GM19351 (cell line): ENCODE measurements around the gene MEI1.
"Not testable (repeated sequence)": the region's sequence is repeated elsewhere in the genome, so short reads cannot be mapped to it uniquely, and the experiment has no call there.

Experiments
- ATAC-seq: cut with Tn5 transposase; IDR thresholded peaks from one replicate; pipeline ENCODE4 v1.9.1; 2021; ENCODE audit warnings: mild to moderate bottlenecking, moderate library complexity; ENCODE audit not compliant: unreplicated experiment

The MEI1 gene

DNA sequence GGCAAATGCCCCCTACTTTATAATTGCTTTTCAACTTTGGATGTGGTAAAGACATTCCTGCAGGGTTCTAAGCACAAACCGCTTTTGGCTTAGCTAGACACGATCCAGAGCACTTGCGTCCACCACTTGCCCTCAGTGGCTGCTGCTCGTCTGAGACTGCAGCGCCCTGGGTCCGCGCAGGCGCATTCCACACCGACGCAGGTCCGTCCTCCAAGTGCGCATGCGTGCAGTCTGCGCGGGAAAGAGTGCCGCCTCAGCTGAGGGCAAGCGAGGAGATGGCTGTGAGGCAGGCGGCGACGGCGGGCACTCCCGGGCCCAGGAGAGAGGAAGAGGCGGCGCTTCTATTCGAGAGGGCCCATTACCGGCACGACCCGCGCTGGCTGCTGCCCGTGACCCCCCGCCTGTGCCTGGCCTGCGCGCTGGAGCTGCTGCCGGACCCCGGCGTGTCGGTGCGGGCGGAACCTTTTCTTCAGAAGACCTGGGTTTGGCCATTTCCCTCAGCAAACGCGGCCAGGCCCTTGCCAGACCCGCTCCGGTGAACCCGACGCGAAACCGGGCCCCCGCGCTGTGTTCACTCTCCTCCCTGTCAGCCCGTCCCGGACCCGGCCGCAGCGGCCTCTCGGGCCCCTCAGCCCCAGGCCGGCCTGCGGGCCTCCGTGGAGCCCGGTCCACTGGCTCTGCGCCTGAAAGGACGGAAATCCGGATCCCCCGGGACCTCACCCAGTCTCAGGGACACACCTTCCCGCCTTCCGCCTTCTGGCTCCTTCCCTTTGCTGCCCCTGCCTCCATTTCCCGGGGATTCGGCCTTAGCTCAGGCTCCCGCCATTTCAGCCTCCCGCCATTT lies at the start of gene MEI1:
TSS of gene MEI1 (plus strand) at position 240 of the 844 bp plus-strand sequence. CDS start at position 276, 36 bp downstream.
- ATAC-seq: no peak

DNA sequence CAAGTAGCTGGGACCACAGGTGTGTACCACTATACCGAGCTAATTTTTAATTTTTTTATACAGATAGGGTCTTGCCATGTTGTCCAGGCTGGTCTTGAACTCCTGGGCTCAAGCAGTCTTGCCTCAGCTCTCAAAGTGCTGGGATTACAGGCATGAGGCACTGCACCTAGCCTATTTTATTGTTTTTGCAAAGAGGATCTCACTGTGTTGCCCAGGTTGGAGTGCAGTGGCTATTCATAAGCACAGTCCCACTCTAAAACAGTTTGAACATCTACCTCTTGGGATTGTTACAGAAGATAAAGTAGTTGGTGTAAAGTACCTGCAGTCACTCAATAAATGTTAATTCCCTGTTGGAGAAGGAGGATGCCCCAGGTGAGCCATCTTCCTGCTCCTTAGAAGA lies 49.1 kb upstream of the MEI1 start:
- no peak for ATAC-seq

- ATAC-seq: no peak
Observed at GRCh38 chr22:41650821-41651220, 48.5 kb upstream of the MEI1 start.

- ATAC-seq: no peak
Observed at GRCh38 chr22:41654322-41654721, 45.0 kb upstream of the MEI1 start.

DNA sequence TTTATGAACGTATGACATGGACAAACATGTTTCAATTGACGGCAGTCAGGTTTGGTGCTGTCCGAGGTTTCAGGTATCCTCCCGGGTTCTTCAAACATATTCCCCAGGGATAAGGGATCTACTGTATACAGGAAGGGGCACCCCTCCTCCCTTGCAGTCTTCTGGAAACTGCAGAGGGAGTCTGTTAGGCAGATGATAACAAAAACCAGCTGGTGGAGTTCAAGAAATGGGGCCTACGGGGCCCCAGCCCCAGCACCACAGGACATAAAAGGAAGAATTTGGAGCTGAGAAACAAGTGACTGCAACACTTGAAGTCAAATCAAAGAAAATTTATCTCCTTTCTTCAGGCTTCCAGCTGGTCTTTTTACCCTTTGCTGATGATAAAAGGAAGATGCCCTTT lies 42.7 kb upstream of the MEI1 start:
- ATAC-seq: no peak

DNA sequence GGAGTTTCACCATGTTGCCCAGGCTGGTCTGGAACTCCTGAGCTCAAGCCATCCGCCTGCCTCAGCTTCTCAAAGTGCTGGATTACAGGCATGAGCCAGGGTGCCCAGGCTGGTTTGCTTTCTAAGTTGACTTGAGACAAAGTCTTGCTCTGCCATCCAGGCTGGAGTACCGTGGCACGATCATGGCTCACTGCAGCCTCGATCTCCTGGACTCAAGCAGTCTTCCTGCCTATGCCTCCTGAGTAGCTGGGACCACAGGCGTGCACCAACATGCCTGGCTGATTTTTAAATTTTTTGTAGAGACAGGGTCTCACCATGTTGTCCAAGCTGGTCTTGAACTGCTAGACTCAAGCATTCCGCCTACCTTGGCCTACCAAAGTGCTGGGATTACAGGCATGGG lies 41.6 kb upstream of the MEI1 start:
- ATAC-seq: no peak

- no peak for ATAC-seq
Observed at GRCh38 chr22:41658869-41659268, 40.4 kb upstream of the MEI1 start.

- ATAC-seq: no peak
Observed at GRCh38 chr22:41659941-41660340, 39.4 kb upstream of the MEI1 start.

DNA sequence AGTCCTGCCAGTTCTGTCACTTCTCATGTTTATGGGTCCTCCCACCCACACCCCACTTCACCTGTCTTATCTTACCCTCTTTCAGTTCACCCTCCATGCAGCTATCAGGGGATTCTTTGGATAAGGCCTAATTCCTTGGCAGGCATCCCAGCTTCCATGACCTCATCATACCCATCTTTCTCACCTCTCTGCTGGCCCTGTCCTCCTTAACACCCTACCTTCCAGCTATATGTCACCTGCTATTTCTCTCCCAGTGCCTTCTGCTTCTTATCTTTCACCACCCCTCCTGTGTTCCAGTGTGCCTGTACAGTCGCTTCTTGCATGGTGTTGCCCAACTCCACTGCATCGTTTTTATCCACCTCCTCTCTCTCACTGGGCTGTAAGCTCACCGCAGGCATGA lies 38.9 kb upstream of the MEI1 start:
- no peak for ATAC-seq

- ATAC-seq: no peak
Observed at GRCh38 chr22:41661088-41661487, 38.2 kb upstream of the MEI1 start.

DNA sequence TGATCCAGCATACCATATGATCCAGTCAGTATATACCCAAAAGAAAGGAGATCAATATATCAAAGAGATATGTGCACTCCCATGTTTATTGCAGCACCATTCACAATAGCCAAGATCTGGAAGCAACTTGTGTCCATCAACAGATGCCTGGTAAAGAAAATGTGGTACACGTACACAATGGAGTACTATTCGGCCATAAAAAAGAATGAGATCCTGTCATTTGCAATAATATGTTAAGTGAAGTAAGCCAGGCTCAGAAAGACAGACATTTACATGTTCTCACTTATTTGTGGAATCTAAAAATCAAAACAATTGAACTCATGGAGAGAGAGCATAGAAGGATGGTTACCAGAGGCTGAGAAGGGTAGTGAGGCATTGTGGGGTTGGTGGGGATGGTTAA lies 37.6 kb upstream of the MEI1 start:
- ATAC-seq: no peak

GRCh38 chr22:41663594-41663993 lies 35.7 kb upstream of the MEI1 start:
- not testable (repeated sequence) for ATAC-seq

DNA sequence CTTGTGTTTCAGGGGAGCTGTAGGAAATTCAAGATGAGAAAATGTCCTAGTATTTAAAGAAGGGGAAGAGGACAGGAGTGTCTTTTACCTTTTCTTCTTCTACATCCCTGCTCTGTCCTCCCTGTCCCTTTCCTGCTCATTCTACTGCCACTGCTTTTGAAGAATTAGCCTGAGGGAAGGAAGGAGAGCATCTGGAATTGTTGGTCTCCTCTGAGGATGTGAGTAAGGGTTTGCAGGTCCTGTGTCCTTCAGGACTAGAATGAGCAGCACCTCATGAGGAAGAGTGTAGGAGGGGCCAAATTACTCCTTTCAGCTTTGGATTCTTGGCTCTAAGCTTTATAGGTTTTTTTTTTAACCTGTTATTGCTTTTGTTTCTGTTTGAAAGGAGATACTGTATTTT lies 34.8 kb upstream of the MEI1 start:
- no peak for ATAC-seq

GRCh38 chr22:41664951-41665350 lies 34.4 kb upstream of the MEI1 start:
- no peak for ATAC-seq

- no peak for ATAC-seq
Observed at GRCh38 chr22:41668971-41669911, 30.1 kb upstream of the MEI1 start.

DNA sequence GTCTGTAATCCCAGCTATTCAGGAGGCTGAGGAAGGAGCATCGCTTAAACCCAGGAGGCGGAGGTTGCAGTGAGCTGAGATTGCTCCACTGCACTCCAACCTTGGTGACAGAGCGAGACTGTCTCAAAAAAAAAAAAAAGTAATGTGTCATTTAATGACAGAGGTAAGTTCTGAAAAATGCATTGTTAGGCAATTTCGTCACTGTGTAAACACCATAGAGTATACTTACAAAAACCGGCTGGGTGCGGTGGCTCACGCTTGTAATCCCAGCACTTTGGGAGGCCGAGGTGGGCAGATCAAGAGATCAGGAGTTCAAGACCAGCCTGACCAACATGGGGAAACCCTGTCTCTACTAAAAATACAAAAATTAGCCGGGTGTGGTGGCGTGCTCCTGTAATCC lies 27.2 kb upstream of the MEI1 start:
- ATAC-seq: not testable (repeated sequence)

DNA sequence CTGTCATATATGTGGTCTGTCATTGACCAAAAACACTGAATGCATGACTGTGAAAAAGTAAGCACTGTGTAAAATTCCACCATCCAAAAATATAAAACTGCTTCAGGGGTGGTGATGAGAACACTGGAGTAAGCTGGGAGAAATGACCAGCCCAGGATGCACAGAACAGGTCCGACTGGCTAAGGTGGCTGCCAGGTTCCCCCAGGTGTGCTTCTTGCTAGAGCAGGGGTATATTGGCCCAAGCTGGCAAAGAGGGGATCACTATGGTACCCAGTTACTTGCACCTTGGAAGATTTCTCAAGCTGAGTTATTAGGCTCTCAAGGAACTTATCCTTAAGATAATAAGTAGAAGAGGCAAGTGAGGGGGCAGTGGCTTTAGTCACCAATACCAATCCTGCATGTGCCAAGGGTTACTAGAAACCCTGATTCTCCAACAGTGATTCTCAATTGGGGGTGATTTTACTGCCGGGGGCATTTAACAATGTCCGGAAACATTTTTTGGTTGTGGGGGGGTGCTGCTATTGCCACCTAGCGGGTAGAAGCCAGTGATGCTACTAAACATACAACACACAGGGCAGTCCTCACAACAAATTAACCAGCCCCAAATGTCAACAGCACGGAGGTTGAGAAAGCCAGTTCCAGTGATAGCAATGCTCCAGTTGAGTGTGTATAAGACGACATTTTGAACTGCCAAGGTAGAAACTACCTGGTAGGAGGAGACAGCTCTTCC lies 26.4 kb upstream of the MEI1 start:
- ATAC-seq: no peak

- no peak for ATAC-seq
Observed at GRCh38 chr22:41674846-41675340, 24.4 kb upstream of the MEI1 start.

DNA sequence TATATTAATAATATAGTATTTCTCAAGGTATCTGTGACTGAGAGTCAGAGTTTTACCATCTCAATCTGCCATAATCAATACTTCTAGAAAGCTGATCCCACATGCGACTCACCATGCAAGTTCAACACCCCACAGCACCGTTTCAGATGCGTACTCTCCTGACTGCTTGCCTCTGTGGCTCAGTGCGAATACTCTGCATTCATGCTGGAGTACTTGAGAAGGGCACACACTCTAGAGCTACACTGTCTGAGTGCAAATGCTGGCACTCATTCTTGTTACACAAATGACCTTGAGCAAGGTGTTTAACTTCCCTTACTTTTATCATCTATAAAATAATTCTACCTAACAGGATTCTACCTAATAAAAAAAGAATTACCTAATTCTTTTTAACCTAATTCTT lies 23.2 kb upstream of the MEI1 start:
- ATAC-seq: no peak

DNA sequence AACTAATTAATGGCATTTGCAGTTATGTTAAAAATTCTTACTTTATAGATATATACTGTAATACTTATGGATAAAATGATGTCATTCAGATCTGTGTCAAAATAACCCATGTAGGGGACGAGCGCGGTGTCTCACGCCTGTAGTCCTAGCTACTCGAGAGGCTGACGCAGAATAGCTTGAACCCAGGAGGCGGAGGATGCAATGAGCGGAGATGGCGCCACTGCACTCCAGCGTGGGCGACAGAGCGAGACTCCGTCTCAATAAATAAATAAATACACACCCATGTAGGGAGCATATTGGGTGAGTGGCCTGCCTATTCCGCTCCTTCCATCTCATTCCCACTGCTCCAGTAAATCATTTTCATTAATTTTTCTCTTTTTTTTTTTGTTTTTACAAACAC lies 17.7 kb upstream of the MEI1 start:
- no peak for ATAC-seq
